HG03139 (cell line): ENCODE data around the gene FAT1.

Experiments
- ATAC-seq: cut with Tn5 transposase; IDR thresholded peaks from one replicate; pipeline ENCODE4 v1.9.1; 2021; ENCODE audit not compliant: unreplicated experiment

FAT1 gene

GRCh38 chr4:186658657-186659056, 65.0 kb downstream of the FAT1 start:
- ATAC-seq, result no peak

- no peak for ATAC-seq
Observed at GRCh38 chr4:186657764-186658163, 65.9 kb downstream of the FAT1 start.

- no peak for ATAC-seq
Observed at GRCh38 chr4:186653969-186654368, 69.7 kb downstream of the FAT1 start.

- no peak for ATAC-seq
Observed at GRCh38 chr4:186651624-186652023, 72.0 kb downstream of the FAT1 start.

DNA sequence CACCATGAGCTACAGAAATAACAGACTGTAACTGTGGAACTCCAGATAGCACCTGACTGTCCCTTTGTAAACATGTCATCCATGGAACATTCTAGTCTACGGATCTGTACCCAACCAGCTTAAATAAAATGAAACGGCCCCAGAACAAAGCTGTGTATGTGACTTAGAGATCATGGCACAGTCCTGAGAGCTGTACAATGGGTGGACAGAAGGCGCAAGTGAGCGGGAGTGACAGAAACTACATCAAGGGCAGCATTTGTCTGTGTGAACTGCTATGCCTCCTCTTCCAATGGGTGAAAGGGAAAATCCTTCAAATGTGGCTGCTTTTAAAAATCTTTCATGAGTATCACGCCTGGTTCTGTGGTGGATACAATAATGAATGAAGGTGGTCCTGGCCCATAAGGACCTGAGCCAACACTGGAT, 72.5 kb downstream of the FAT1 start:
- ATAC-seq, result no peak

GRCh38 chr4:186650401-186651180, 73.1 kb downstream of the FAT1 start:
- ATAC-seq, result no peak

DNA sequence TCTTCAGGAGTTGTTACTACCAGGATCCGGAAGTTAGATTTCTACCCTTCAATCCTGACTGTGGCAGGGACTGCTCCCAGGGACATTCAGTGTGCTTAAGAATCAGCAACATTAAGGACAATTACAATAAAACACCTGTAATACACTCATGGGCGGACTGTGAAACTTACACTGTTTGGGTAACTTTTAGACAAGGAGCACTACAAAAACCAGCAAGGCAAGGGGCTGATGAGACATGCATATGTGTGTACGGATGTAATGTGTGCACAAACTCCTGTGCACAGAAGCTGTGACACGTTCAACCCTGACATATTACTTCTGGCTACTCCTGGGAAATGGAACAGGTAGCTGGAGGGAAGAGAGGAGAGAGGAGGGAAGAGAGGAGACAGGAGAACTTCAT, 75.8 kb downstream of the FAT1 start:
- no peak for ATAC-seq

- no peak for ATAC-seq
Observed at GRCh38 chr4:186644737-186645261, 78.9 kb downstream of the FAT1 start.

- ATAC-seq, result no peak
Observed at GRCh38 chr4:186644311-186644638, 79.4 kb downstream of the FAT1 start.

GRCh38 chr4:186643501-186644310, 80.0 kb downstream of the FAT1 start:
- ATAC-seq, result no peak

- no peak for ATAC-seq
Observed at GRCh38 chr4:186642998-186643397, 80.7 kb downstream of the FAT1 start.

- no peak for ATAC-seq
Observed at GRCh38 chr4:186642530-186642929, 81.1 kb downstream of the FAT1 start.

DNA sequence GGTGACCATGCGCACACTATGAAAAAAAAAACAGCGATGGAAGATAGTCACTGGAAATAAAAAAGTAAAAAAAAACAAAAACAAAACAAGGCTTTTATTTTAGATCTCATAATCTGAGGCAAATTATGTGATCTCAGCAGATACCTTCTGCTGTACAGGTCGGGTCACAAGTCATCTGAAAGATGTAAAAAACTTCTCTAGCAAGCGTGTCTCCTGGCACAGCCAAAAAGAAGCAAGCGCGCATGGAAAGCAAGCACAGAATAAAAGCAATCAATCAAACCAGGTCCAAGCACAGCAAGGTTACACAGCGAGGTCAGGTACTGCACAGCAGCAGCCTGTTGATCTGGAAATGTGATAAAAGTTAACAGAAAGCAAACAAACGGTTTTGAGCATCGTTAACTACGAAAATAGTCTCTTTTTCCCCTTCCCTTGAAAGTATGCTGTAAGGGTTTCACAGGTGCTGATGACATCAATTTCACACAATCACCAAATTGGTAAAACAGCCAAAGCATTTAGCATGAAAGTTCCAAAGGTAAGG, 89.0 kb downstream of the FAT1 start:
- no peak for ATAC-seq

- ATAC-seq, result no peak
Observed at GRCh38 chr4:186633844-186634243, 89.8 kb downstream of the FAT1 start.

DNA sequence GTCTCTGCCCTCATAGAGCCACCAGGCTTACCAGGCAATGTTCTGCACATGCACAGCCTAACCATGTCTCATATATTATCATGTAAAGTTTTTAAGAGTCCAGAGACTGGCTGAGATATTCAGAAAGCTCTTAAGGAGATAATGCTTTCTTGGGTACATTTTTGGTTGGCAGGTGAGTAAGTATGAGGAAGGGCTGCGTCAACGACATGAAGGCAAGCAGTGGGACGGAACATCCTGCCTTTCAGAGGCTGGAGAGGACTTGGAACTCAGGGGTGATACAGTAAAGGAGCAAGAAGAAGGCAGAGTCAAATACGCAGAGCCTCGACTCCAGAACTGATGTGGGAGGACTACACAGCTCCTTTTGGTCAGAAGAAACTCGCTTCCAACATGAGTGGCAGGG, 93.5 kb downstream of the FAT1 start:
- no peak for ATAC-seq

DNA sequence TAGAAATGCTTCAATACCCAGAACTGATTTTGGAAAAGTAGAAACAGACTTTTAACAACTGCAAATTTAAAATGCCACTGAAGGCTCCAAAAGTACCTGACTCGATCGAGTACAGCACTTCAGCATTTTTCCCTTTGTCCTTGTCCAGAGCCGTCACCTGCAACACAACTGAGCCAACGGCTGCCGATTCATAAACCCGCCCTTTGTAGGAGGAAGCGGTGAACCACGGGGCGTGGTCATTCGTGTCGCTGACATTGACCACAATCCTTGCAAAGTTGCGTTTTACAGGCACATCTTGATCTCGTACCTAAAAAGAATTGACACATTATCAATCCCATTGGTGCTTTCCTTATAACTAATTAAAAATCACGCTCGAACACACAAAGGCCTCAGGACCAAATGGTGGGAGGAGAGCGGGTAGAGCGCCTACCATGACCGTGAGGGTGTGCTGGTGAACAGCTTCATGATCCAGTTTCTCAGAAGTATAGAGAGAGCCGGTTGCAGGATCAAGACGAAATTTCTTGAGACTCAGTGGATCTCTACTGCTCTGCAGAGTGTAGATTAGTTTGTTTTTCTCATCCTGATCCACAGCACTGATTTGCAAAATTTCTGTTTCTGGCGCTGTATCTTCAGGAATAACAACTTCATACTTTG, 95.5 kb downstream of the FAT1 start:
- no peak for ATAC-seq

DNA sequence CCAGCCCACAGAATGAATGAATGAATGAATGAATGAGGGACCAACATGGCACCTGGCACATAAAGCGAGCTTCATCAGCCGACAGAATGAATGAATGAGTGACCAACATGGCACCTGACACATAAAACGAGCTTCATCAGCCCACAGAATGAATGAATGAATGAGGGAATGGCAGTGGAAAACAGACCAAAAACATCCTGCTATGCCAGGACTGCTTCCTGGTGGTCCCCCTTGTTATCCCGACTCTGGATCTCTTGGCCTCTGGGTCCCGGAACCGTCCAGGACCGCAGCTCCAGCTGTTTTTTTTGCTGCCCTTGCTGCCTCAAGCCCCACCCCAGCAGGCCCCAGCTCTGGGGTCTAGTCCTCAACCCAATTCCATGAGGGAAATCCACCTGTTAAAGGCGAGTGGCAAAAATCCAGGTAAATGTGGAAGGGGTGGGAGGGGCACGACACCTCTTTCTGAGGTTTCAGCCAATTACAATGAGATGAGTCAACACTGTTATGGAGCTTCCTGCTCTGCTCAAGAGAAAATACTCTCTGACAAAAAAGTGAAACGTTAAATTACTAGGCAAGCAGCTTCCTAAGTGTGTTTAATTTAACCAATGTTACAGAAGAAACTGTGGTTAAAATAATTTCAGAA, 96.3 kb downstream of the FAT1 start:
- no peak for ATAC-seq

DNA sequence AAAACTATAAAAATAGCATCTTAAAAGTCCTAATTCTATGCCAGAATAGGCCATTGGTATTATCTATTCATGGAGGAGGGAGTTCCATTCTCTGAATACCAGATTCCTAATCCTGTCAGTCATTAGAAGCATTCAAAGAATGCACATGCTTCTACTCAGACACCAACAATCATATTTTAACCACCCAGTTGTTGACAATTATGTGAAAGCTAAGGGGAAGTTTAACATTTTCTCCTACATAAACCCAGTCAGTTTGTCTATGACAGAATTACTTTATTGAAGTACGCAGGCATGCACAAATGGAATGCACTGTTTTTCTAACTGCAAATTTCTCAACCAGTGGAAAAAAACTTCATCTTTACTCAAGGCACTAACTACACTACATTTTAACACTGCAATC, 98.7 kb downstream of the FAT1 start:
- no peak for ATAC-seq

DNA sequence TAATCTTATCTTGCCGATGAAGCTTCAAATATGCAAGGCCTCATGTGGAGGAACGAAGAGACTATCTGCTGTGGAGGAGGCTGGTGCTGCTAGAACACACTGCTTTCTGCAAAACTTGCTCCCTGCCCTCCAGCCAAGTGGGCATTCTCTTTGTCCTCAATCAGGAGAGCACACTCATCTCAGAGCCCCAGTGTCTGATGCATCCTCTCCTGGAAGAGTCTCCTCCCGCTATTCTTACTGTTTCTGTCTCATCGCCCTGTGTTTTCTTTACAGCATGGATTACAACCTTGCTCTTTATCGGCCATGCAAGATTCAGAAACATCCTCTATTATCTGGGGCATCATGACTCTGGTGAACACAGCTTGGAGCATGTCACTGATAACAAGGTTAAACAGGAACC, 100.1 kb downstream of the FAT1 start:
- ATAC-seq, result no peak

- ATAC-seq, result no peak
Observed at GRCh38 chr4:186622788-186623464, 100.7 kb downstream of the FAT1 start.
